ENCODE data around the gene CADM1. TPM values are rescaled to one million over a fixed set of nuclear protein-coding genes. Genes with fewer than 3 reads are reported as not detected.

The CADM1 gene
- total RNA-seq, 1 experiment from 2014 or later = 12.9 TPM

DNA sequence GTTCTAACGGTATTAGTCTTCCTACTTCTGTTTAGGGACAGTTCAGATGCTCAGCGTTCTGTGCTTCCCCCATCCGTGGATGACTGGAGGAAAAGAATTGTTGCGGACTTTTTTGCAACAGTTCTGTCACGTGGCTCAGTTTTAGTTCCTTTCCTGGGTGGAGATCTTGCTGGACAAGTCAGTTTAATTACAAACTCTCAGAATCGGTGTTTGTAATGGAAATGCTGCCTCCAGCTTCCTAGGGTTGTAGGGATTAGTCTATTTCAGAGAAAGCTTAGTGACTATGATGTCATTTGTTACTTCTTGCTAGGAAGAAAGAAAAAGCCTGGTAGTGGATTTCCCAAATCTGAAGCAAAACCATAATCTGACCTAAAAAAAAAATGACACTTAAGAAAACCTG is 320.4 kb downstream of the CADM1 start:
- Histone ChIP-seq H3K27ac (ENCODE audit: low read depth, low read length, poor library complexity, severe bottlenecking) (no peak overlapping the region), H3K36me3 (ENCODE audit: insufficient read depth, low read length, poor library complexity, severe bottlenecking) (no peaks in the 10 kb centered on the region), H3K4me1 (ENCODE audit: insufficient read depth, low read length, poor library complexity, severe bottlenecking) (no peaks in the 10 kb centered on the region), H3K27me3 (replicated peaks; ENCODE audit: insufficient read depth, low read depth, low read length, poor library complexity) (no peaks in the 10 kb centered on the region), H3K9me3 (ENCODE audit: low read depth, low read length, poor library complexity, severe bottlenecking) (no peaks in the 10 kb centered on the region), H3K4me3 (ENCODE audit: low read depth, low read length, poor library complexity, severe bottlenecking) (no peak overlapping the region)
- no peak for DNase-seq (ENCODE audit: low spot score)
- CTCF ChIA-PET = no interaction called here
- intact Hi-C loops (cut with micrococcal nuclease; ENCODE audit: unreplicated experiment) = no loop called here
- POLR2A ChIA-PET (ENCODE audit: low non-redundant PET) = no interaction called here
- BruUV-seq (replicated peaks) = no TSS peak
- TF ChIP-seq EZH2 (IDR thresholded peaks at IDR 0.05; ENCODE audit: borderline replicate concordance, low read depth, low read length, poor library complexity, severe bottlenecking) = no peak

DNA sequence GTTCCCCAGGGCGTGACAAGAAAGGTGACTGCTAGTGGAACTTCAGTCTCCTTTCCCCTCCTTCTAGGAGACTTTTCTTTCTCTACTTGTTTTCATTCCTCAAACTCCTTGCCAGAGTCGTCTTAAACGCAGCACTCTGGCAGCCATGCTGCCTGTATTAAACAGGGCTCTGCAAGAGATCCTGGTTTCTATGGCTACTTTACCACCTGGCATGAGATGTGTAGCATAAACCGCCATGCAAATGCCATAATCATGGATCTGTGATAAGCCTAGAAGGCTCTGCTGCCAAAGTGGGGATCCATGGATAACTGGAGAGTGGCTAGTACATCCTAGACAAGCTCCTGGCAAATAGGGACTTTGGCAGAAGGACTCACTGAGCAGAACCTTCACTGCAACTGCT is 321.1 kb downstream of the CADM1 start:
- TF ChIP-seq, protein P1, sequence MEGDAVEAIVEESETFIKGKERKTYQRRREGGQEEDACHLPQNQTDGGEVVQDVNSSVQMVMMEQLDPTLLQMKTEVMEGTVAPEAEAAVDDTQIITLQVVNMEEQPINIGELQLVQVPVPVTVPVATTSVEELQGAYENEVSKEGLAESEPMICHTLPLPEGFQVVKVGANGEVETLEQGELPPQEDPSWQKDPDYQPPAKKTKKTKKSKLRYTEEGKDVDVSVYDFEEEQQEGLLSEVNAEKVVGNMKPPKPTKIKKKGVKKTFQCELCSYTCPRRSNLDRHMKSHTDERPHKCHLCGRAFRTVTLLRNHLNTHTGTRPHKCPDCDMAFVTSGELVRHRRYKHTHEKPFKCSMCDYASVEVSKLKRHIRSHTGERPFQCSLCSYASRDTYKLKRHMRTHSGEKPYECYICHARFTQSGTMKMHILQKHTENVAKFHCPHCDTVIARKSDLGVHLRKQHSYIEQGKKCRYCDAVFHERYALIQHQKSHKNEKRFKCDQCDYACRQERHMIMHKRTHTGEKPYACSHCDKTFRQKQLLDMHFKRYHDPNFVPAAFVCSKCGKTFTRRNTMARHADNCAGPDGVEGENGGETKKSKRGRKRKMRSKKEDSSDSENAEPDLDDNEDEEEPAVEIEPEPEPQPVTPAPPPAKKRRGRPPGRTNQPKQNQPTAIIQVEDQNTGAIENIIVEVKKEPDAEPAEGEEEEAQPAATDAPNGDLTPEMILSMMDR (conservative IDR thresholded peaks at IDR 0.05; ENCODE audit: low read depth, low read length) = no peak
- no peak for TF ChIP-seq EZH2 (IDR thresholded peaks at IDR 0.05; ENCODE audit: borderline replicate concordance, low read depth, low read length, poor library complexity, severe bottlenecking)
- no peak overlapping the region for H3K4me3 ChIP-seq (ENCODE audit: low read depth, low read length, poor library complexity, severe bottlenecking)
- H3K4me1 ChIP-seq (ENCODE audit: insufficient read depth, low read length, poor library complexity, severe bottlenecking) = no peaks in the 10 kb centered on the region
- ChIA-PET POLR2A (ENCODE audit: low non-redundant PET) (no interaction called here), CTCF (no interaction called here)
- H3K27ac ChIP-seq (ENCODE audit: low read depth, low read length, poor library complexity, severe bottlenecking) = no peak overlapping the region
- no TSS peak for BruUV-seq (replicated peaks)
- H3K9me3 ChIP-seq (ENCODE audit: low read depth, low read length, poor library complexity, severe bottlenecking) = no peaks in the 10 kb centered on the region
- no peaks in the 10 kb centered on the region for H3K27me3 ChIP-seq (replicated peaks; ENCODE audit: insufficient read depth, low read depth, low read length, poor library complexity)
- intact Hi-C loops (cut with micrococcal nuclease; ENCODE audit: unreplicated experiment) = no loop called here
- no peaks in the 10 kb centered on the region for H3K36me3 ChIP-seq (ENCODE audit: insufficient read depth, low read length, poor library complexity, severe bottlenecking)
- DNase-seq (ENCODE audit: low spot score) = no peak

DNA sequence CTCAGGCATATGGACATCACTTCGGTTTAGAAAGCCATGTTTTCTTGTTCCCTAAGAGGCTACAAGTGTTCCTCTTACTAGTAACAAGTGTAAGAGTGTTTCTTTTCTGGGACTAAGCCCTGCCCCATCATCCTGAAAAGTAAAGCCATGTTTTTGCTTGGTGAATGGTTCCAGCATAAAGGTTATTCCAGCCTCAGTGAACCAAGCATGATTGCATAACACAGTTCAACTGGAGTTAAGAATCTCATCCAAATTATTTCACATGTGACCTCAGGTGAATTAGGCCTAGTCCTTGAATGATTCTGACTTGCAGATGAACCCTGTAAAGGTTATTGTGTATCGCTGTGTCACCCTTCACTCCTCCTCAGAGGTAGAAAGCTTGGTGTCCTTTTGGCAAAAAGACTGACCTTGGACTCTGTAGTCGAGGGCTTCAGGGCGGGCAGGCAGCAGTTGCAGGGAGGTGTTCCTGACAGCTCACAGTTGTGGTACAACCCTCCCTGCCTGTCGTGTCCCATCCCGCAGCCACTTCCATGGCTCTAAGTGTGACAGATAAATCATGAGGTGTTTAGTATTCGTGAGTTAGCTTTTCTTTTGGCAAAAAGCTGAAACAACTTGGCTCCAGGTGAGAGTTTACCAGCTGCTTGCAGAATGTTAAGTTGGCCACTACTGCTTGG is 321.8 kb downstream of the CADM1 start:
- Histone ChIP-seq H3K36me3 (ENCODE audit: insufficient read depth, low read length, poor library complexity, severe bottlenecking) (no peaks in the 10 kb centered on the region), H3K9me3 (ENCODE audit: low read depth, low read length, poor library complexity, severe bottlenecking) (no peaks in the 10 kb centered on the region), H3K4me1 (ENCODE audit: insufficient read depth, low read length, poor library complexity, severe bottlenecking) (no peaks in the 10 kb centered on the region), H3K27me3 (replicated peaks; ENCODE audit: insufficient read depth, low read depth, low read length, poor library complexity) (no peaks in the 10 kb centered on the region), H3K4me3 (ENCODE audit: low read depth, low read length, poor library complexity, severe bottlenecking) (no peak overlapping the region), H3K27ac (ENCODE audit: low read depth, low read length, poor library complexity, severe bottlenecking) (no peak overlapping the region)
- BruUV-seq (replicated peaks) = no TSS peak
- DNase-seq (ENCODE audit: low spot score) = no peak
- intact Hi-C loops (cut with micrococcal nuclease; ENCODE audit: unreplicated experiment) = no loop called here
- TF ChIP-seq, protein P1 (conservative IDR thresholded peaks at IDR 0.05; ENCODE audit: low read depth, low read length) = no peak
- no peak for TF ChIP-seq EZH2 (IDR thresholded peaks at IDR 0.05; ENCODE audit: borderline replicate concordance, low read depth, low read length, poor library complexity, severe bottlenecking)
- ChIA-PET POLR2A (ENCODE audit: low non-redundant PET) (no interaction called here), CTCF (no interaction called here)

DNA sequence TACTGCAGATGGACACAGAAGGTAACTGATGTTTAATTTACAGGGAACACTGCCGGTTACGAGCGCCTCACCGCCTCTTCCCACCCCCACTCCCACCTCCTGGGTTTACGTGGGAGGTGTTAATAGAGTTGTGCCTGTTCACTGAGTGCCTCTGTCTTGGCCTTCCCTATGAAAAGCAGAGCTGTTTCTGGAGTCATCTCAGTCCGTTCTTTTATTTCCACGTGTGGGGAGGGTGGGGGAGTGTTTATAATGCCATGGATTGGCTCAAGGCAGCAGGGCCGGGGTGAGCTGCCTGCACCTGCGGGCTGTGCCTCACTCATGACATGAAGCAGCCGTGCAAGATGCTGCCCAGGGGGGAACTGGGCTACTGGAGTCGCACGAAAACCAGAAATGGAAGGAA is 322.7 kb downstream of the CADM1 start:
- ChIA-PET POLR2A (ENCODE audit: low non-redundant PET) (no interaction called here), CTCF (no interaction called here)
- no peak overlapping the region for H3K4me3 ChIP-seq (ENCODE audit: low read depth, low read length, poor library complexity, severe bottlenecking)
- intact Hi-C loops (cut with micrococcal nuclease; ENCODE audit: unreplicated experiment) = no loop called here
- no peaks in the 10 kb centered on the region for H3K4me1 ChIP-seq (ENCODE audit: insufficient read depth, low read length, poor library complexity, severe bottlenecking)
- H3K36me3 ChIP-seq (ENCODE audit: insufficient read depth, low read length, poor library complexity, severe bottlenecking) = no peaks in the 10 kb centered on the region
- H3K9me3 ChIP-seq (ENCODE audit: low read depth, low read length, poor library complexity, severe bottlenecking) = no peaks in the 10 kb centered on the region
- DNase-seq (ENCODE audit: low spot score) = no peak
- no peak overlapping the region for H3K27ac ChIP-seq (ENCODE audit: low read depth, low read length, poor library complexity, severe bottlenecking)
- H3K27me3 ChIP-seq (replicated peaks; ENCODE audit: insufficient read depth, low read depth, low read length, poor library complexity) = no peaks in the 10 kb centered on the region
- no peak for TF ChIP-seq EZH2 (IDR thresholded peaks at IDR 0.05; ENCODE audit: borderline replicate concordance, low read depth, low read length, poor library complexity, severe bottlenecking)
- TF ChIP-seq, protein P1 (conservative IDR thresholded peaks at IDR 0.05; ENCODE audit: low read depth, low read length) = no peak
- BruUV-seq (replicated peaks) = no TSS peak
